Head of caudate nucleus (tissue), 42 donors: ENCODE measurements around the gene GALNT12.

Source experiments
- DNase-seq, 42 donors: peaks; one replicate each; pipeline versions ENCODE4 v3.0.0 to v3.0.0-alpha.2; 2020 to 2021; ENCODE audit warnings: mixed read lengths in 7 of 42
- intact Hi-C: fragments of 100-400 bp; cut with DNase I; formaldehyde crosslinking; loops from one replicate; pipeline ENCODE4 v1.15.0; 2022

Gene GALNT12

DNA sequence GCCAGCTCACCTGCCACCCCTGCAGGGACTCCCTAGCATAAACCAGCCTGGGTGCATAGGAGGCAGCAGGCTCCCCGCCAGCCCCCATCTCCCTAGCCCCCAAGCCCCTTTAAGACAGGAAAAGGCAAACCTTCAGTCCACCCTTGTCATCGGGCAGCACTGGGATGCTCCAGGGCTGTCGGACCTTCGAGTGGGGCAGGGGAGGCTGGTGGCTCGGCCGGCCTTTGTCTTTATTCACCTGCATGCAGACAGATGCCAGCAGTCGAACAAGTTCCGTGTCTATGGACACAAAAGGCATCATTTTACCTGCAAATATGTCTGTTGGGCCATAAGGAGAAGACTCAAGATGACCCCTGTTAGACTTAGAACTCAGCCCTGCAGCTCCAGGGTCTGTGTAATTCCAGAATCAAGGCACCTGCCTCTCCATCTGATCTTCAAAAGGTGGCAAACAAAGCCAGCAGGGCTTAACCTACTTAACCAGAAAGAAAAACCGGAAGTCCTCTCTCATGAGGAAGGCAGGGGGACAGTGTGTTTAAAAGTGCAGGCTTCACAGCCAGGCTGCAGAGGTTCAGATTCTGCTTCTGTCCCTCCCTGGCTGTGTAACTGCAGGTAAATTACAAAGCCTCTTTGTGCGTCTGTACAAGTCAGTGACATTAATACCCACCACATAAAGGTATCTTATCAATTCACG is 27.3 kb upstream of the GALNT12 start:
- intact Hi-C loops, result no loop called here
- peak in 2 of 42 donors; percentile 2 to 31 for DNase-seq

DNA sequence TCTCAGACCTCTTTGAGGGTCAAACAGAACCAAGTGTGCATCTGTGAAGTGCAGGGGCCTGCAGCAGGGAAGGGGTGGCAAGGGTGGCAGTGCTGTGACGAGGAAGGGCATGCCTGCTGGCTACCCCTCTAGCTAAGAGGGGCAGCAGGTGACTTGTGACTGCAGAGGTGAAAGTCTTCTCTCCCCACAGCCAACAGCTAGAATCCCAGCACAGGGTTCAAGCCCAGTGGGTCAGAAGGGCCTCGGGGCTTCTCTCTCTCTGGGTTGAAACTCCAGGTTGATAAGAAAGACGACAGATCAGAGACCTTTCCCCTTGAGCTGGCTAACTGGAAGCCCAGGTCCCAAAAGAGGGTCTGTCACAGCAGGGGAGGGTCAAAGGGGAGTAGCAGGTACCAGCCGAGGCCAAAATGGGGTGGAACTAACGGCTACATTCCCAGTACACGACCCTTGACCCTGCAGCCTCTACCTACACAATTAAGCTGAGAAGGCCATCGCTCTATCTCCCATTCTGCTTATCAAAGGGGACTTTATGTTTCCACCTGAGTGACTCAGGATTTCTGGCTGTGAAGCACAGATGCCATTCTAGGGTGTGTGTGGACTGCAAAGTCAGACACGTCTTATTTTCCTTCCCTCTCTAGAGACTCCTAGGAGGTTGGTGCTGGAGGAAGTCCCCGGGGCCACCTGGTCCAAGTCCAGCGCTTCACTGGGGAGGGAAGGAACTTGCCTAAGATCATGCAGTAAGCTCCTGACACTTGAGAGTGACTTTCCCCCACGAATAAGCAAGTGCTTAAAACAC is 25.7 kb upstream of the GALNT12 start:
- intact Hi-C loops, result no loop called here
- peak in 2 of 42 donors; percentile 14 to 38 for DNase-seq

DNA sequence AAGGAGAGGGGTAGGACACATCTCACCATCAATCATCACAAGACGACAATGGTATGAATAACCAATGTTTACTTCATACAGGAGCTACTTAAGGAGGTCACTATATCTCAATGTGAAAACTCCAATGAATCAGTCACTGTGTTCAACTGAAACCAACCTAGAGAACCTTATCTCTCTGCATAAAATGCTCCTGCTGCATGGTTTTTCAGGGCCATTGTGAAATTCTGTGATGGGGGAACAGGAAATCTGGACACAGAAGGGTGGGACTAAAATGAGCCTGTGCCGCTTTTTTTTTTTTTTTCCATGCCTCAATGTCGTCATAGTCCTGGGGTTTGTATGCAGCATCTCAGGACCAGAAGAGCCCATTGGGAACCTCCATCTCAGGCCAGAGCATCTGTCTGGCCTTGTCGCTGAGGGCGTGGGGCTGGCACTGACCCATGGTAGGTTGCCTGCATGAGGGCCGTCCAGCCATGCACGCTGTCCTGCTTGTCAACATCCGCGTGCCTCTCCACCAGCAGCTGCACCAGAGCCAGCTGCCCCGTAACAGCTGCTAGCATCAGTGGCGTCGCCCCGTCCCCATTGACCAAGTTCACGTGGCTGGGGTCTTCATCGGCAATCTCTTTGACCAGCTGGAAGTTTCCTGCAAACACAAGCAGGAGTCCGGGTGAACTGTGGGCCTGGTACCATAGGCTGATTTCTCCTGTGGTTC is 23.8 kb upstream of the GALNT12 start:
- intact Hi-C loops, result no loop called here
- peak in 3 of 42 donors; percentile 6 to 37 (median 17) for DNase-seq

DNA sequence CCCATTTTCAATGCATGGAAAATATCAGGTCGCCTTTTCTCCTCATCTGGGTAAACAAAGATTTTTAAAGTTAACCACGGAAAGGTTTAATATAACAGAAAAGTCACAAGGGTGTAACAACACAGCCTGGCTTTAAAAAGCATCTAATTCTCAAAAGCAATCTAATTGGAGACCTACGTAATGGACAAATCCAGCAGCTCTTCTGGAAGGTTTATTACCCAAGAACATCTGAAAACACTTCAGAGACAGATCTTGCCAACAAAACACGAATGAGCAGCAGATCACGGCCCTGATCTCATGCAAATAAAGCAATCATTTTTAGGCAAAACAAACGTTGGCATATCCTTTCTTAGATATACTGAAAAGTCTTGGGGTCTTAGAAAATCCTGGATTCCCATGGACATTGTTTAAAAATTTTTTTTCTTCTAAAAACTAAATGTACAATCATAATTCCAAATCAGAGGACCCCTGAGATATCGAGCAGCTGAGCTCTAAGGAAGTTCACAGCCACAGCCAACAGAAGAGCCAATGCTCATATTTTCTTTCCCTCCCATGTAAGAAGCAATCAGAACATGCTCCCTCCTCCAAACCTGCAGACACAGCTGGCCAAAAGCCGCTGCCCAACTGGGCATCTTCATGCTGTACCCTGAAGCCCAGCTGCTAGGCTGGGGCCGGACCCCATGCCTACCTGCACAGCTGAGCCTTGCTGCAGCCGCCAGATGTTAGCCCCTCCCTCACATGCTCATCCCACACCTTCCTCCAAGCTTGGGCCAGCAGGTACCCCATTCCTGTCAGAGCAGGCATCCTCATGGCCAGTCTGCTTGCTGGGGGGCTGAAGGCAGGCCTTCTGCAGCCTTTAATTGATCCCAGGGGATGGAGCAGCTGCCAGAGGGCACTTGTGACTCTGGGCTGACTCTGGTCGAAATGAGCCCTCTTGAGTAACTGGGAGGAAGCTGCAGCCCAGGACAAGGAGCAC is 22.4 kb upstream of the GALNT12 start:
- intact Hi-C loops, result no loop called here
- peak in 1 of 42 donors; percentile 15 for DNase-seq

DNA sequence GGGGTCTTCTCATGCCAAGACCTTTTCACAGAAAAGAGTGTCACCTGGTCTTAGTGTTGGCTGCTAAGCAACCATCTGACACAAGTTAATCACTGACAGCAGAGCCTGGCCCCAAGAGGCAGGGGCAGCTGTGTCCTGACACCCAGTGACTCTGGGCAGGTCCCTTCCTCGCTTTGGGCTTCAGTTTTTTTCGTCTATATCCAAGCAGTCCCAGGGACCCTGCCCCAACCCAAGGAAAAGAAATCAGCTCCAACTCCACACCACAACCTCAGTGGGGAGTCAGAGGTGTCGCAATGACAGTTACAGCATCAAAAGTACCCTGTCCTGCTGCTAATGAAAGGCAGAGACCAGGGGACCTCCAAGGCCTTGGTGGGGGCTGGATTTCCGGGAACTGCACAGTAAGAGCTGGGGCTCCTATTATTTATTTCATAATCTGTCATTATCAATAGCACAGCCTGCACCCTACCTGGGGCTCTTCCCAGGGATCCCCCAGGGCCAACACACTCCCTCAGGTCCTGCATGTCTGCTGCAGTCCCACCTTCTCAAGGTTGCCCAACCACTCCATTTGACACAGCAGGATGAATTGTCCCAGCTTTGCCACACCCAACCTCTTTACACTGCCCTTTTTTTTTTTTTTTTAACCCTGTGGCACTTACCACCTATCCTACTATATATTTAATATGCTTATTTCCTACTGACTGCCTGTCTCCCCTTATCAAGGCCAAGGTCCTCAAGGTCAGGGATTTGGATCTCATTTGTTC is 20.5 kb upstream of the GALNT12 start:
- DNase-seq, result peak in 1 of 42 donors; percentile 4
- intact Hi-C loops, result no loop called here

DNA sequence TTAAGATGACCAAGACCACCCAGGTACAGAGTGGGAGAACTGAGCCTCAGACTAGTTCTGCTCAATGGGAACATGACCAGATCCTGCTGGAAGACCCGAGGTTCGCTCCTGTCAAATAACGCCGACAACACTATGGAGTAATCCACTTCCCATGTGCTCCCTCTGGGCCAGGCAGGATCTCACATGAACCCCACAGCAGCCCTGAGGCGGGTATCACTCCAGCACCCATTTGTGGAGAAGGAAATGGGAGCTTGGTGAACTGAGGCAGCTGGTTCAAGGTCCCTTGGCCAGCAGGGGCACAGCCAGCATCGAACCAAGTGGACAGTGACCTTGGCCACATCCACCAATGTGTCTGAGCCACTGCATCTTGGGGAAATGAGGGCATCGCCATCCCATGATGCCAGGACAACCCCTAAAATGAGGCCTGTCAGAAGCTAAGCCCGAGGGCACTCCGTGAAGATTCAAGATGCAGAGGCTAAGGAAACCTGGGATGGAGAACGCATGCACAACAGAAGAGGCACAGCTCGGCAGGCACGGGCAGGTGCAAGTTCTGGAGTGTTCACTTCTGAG is 19.6 kb upstream of the GALNT12 start:
- intact Hi-C loops, result no loop called here
- DNase-seq, result peak in 1 of 42 donors; percentile 8

DNA sequence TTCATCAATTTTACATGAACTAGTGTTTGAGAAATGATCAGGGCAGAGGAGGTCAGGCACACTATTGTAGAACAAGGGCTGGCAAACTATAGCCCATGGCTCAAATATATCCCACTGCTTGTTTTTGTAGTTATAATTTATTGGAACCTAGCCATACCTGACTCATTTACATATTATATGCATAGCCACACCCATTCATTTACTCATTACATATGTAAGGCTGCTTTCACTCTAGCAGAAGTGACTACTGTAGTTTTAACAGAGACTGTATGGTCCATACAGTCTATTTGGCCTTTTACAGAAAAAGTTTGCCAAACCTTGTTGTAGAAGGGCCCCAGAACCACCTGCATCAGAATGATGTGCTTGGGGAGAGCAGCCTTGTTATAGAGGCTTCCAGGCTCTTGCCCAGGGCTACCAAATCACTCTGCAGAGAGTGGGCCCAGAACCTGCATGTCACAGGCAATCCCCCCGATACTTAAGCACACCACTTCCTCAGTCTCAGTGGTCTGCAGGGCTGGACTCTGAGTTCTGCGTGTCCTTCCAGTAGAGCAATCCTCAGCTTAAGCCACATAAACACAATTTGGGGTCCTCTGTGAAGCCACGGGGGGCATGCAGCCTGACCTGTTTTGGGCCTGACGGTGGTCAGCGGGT is 17.9 kb upstream of the GALNT12 start:
- intact Hi-C loops, result no loop called here
- no peak for DNase-seq

DNA sequence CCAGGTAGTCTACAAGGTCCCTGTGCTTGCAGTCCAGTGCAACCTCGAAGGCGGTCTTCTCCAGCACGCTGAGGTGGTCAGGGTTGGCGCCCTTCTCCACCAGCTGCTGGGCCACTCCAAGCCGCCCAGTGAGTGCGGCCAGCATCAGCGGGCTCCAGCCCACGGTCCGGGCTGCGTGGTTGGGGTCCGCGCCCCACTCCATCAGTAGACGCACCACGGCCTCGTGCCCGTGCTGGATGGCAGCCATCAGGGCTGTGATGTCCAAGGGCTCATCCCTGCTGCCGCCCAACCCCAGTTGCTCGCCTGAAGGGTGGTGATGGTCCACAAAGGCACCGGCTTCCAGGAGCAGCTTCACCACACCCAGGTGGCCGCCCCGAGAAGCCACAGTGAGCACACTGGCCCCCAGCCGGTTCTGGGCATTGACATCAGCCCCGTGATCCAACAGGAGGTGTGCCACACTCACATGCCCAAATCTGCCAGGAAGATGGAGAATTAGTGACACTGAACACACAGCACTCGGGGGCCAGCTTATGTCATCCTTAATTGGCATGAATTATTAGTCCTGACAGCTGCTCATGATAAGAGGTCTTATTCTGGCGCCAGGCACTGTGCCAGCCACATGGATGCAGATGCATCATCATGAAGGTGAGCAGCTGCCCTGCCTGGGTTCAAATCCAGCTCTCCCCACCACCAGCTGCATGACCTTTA is 17.2 kb upstream of the GALNT12 start:
- intact Hi-C loops, result no loop called here
- DNase-seq, result peak in 1 of 42 donors; percentile 46

DNA sequence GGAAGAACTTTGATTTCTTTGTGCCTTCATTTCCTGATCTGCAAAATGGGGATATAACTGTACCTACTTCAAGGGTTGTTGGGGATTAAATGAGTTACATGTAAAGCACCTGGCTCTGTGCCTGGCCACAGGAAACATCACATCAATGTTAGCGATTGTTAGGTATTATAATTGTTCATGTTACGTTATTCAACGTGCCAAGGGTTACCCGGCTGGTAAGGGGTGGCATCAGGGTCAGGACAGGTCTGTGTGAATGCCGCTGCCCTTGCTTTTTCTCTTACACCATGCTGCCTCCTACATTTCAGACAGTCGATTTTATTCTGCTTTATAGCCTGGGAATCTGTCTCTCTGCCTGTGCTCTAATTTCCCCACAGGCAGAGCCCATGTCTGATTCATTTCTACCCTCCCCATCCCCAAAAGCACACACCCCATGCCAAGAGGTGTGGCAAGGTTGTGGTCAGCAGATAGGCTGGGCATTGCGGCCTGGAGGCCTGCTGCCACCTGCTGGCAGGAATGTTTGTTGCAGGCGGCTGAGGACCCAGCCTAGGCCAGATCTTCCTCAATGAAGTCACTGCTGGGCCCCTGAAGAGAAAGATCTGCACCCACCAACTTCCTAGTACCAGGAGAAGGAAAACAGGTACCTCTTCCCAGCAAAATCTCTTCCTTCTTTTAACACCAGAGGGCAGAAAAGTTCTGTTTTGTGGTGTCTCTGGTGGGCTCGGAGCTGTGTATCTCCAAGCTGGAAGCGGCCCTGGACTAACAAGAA is 16.4 kb upstream of the GALNT12 start:
- intact Hi-C loops, result no loop called here
- peak in 41 of 42 donors; percentile 54 to 91 (median 78) for DNase-seq

DNA sequence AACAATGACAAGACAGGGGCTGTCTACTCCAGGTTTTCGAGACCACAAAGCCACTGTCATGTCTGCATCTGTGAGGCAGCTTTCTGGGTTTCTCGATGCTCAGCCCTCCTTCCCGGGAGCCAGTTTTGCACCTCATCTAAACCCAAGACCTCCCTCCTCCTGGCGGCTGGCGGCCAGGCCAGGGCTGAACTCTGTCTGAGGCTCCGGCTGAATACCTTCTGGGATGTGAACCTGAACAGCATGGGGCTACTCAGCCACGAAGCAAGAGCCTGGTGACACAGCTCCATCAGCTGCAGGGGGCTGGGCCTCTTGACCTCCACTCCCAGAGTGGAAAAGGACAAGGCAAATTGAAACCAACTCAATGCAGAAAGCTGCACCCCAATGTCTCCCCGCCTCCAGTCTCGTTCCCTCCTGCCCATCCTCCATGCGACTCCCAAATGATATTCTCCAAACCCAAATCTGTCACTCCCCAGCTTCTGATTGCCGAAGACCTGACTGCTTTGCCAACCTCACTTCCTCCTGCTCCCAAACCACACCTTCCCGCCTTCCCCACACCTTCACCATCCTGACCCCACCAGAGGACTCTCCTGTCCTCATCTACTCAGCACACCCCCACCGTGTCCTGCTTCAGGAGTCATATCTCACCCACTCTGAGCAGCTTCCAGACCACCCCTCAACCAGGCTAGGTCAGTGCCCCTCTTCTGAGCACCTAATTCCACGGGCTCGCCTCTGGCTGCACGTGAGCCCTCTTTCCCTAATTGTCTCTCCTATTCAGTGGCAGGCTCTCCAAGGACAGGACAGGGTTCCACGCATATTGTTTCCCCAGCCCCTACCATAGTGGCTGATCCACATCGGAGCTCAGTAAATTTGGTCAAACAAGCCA is 15.6 kb upstream of the GALNT12 start:
- peak in 1 of 42 donors; percentile 26 for DNase-seq
- intact Hi-C loops, result no loop called here

DNA sequence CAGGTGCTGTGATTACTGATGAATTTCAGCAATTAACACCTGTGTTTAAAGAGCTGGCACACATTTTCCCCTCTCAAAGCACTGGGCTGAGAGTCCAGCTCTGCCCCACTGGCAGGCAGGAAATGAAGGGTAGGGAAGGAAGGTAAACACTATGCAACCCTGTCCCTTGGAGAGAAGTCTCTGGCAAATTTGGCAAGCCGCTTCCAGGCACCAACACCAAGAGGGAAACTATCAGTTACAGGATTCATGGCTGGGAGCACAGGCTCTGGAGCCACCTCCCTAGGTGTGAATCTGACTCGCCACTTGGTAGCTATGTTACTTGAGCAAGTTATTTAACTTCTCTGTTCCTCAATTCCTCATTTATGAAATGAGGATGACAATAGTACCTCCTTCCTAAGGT is 14.4 kb upstream of the GALNT12 start:
- intact Hi-C loops, result no loop called here
- no peak for DNase-seq

DNA sequence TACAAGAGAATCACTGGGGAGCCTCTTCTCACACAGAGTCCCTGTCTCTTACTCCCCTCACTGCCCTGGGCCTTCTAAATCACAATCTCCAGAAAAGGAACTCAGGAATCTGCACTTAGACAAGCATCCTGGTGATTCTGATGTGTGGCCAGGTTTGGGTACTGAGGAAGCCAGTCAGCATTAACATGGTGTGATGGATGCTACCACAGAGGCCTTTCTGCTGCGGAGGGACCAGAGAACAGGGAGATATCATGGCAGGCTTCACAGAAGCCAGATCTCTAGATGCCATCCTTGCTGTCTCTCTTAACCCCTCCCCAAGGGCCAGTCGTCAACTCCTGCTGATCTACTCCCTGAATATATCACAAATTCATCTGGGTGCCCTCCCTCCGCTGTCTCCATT is 12.7 kb upstream of the GALNT12 start:
- DNase-seq, result no peak
- intact Hi-C loops, result no loop called here

DNA sequence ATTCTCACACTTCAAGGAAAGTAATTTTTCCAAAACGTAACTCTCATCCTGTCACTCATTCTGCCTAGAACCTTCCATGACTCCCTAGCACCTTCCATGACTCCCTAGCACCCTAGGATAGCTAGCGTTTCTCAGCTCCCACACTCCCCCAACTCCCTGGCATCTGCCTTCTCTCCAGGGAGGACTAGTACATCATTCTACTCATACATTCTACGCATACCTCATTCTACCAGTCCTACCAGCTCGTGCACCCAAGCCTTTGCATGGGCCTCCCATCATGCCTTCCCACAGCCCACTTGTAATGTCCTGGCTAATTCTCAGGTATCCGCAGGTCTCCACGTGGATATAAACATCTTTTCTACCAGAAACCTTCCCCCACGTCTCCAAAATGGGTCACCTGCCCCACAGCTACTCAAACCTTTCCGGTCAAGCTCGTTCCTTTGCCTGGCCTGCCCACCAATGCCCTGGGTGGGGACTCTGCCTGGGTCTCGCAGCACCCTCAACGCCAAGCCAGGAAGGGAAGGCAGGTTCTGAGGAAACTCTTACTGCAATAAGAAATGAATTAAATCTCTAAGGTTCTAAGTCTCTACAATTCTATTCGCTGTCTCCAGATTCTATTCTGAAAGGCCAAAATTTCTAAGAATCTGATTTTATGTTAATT is 12.0 kb upstream of the GALNT12 start:
- no peak for DNase-seq
- intact Hi-C loops, result no loop called here

DNA sequence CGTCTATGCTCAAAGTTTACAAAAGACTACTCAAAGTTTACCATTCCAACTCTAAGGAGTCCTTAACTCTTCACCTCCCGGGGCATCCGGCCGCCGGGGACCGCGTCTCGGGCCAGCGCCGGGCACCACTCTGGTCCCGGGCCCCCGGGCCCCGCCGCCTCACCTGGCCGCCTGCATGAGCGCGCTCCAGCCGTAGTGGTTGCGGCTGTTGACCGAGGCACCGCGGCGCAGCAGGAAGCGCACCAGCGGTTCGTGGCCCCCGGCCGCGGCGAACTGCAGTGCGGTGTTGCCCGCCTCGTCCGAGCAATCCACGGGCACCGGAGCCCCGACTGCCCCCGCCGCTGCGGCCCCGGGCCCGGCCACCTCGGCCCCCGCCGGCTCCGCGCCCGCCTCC is 11.5 kb upstream of the GALNT12 start:
- DNase-seq, result peak in 15 of 42 donors; percentile 24 to 62 (median 34)
- intact Hi-C loops, result no loop called here
